ENCODE data around the gene EPRS1. TPM values are rescaled to one million over a fixed set of nuclear protein-coding genes. Genes with fewer than 3 reads are reported as not detected.

Gene EPRS1
- total and polyA plus RNA-seq, 9 of the 15 experiments (the other 6 are each of a cell fraction or from before 2014, with no cell fraction given), result 129 to 291 (median 248) TPM

- no TSS peak for BruUV-seq (replicated peaks)
- intact Hi-C loops (cut with micrococcal nuclease) (no loop called here), in situ Hi-C loops (cut with MboI) (no loop called here)
- Histone ChIP-seq H4K20me1 (replicated peaks; ENCODE audit: control insufficient read depth, insufficient read depth, low read length) (no peaks in the 10 kb centered on the region), H3K79me2 (ENCODE audit: control insufficient read depth, insufficient read depth, low read length) (0 out of 3 replicates have a peak, but pooled peaks cover 2% of the 10 kb centered on the region), H3K27me3 (ENCODE audit: control insufficient read depth in 2 of 2, insufficient read depth in 2 of 2, low read length in 2 of 2) (no peaks in the 10 kb centered on the region), H3K36me3 (ENCODE audit: control insufficient read depth, insufficient read depth, low read length) (peaks cover 93% of the 10 kb centered on the region), H3K9me3 (replicated peaks; ENCODE audit: control insufficient read depth, insufficient read depth, low read depth, low read length) (no peaks in the 10 kb centered on the region), H3K27ac (ENCODE audit: extremely low read depth, low read depth, low read length) (no peak overlapping the region), H3K4me2 (ENCODE audit: insufficient read depth, low read length) (no peak overlapping the region), H3K9me1 (ENCODE audit: control insufficient read depth, insufficient read depth, low read length) (no peaks in the 10 kb centered on the region), H2AFZ (ENCODE audit: low read depth, low read length) (no peak overlapping the region), H3K4me1 (replicated peaks in 1 of 2; ENCODE audit: control insufficient read depth in 2 of 2, insufficient read depth in 2 of 2, low read length in 2 of 2) (no peaks in the 10 kb centered on the region), H3K9ac (ENCODE audit: insufficient read depth in 1 of 2, low read depth in 2 of 2, low read length in 2 of 2) (no peak overlapping the region), H3K4me3 (no peak overlapping the region)
- no peak for TF ChIP-seq NR3C1 (CRISPR knock-in tag; IDR thresholded peaks at IDR 0.05)
- TF ChIP-seq SAP30 (IDR thresholded peaks at IDR 0.05; ENCODE audit: borderline replicate concordance, insufficient read depth, low read depth, low read length, poor library complexity, severe bottlenecking), result no peak
- peak; percentile 63; the same call in 1 of the 2 replicates for TF ChIP-seq MAFF (IDR thresholded peaks at IDR 0.05; ENCODE audit: low read length)
- no peak for TF ChIP-seq PRPF4 (IDR thresholded peaks at IDR 0.05; ENCODE audit: insufficient read depth, low read depth, low read length, poor library complexity, severe bottlenecking)
- TF ChIP-seq MAFK (IDR thresholded peaks at IDR 0.05; ENCODE audit: low read length), result peak; percentile 62
- TF ChIP-seq ZNF316 (IDR thresholded peaks at IDR 0.05), result peak; percentile 86
- TF ChIP-seq ARID3B (CRISPR knock-in tag; IDR thresholded peaks at IDR 0.05; ENCODE audit: borderline replicate concordance), result no peak
- TF ChIP-seq FOXJ3 (CRISPR knock-in tag; IDR thresholded peaks at IDR 0.05), result no peak
- TF ChIP-seq C11orf30 (IDR thresholded peaks at IDR 0.05; ENCODE audit: low read depth), result peak; percentile 62
- TF ChIP-seq MLLT1 (IDR thresholded peaks at IDR 0.05), result no peak
- TF ChIP-seq, protein P1, sequence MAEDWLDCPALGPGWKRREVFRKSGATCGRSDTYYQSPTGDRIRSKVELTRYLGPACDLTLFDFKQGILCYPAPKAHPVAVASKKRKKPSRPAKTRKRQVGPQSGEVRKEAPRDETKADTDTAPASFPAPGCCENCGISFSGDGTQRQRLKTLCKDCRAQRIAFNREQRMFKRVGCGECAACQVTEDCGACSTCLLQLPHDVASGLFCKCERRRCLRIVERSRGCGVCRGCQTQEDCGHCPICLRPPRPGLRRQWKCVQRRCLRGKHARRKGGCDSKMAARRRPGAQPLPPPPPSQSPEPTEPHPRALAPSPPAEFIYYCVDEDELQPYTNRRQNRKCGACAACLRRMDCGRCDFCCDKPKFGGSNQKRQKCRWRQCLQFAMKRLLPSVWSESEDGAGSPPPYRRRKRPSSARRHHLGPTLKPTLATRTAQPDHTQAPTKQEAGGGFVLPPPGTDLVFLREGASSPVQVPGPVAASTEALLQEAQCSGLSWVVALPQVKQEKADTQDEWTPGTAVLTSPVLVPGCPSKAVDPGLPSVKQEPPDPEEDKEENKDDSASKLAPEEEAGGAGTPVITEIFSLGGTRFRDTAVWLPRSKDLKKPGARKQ (CRISPR knock-in tag; IDR thresholded peaks at IDR 0.05), result no peak
- POLR2A ChIA-PET, result interaction anchor here (0.9 kb wide), 1 partner anchor 25 kb away, joined by 3 read pairs; no protein-coding TSS in a partner anchor
- CTCF ChIA-PET (ENCODE audit: low intra/inter-chr PET ratio), result no interaction called here
- FAIRE-seq (no peak), ATAC-seq (no peak), DNase-seq (ENCODE audit: extremely low read depth in 1 of 4, low spot score in 3 of 4) (no peak)
Measured at GRCh38 chr1:220019071-220019470, 27.2 kb downstream of the EPRS1 start.
